Prostate gland (tissue), 2 donors: Measurements from ENCODE around the gene SRGAP3. TPM values are rescaled to one million over a fixed set of nuclear protein-coding genes. Genes with fewer than 3 reads are reported as not detected.

Experiments
- DNase-seq: peaks from one replicate; pipeline ENCODE4 v3.0.0-alpha.2; 2019; ENCODE audit warnings: low spot score
- H3K27ac ChIP-seq, 2 donors: fragments of 200-600 bp; sonication (generic); 2 replicates each; pipeline ENCODE4 v1.5.1; 2017 to 2019
- H3K27me3 ChIP-seq: fragments of 200-600 bp; sonication (generic); replicated peaks from 2 replicates; pipeline ENCODE4 v1.5.1; 2019; ENCODE audit not compliant: insufficient read depth
- H3K36me3 ChIP-seq, 2 donors: fragments of 200-600 bp; sonication (generic); 1 replicate in 1 of 2; 2 replicates in 1 of 2; pipeline versions ENCODE4 v1.5.1 to v1.8.1; 2017 to 2019
- H3K4me1 ChIP-seq: fragments of 200-600 bp; sonication (generic); replicated peaks from 2 replicates; pipeline ENCODE4 v1.5.1; 2019
- H3K4me3 ChIP-seq, 2 donors: fragments of 200-600 bp; sonication (generic); 2 replicates each; pipeline ENCODE4 v1.5.1; 2017 to 2019
- H3K9me3 ChIP-seq: fragments of 200-600 bp; sonication (generic); 2 replicates; pipeline ENCODE4 v1.5.1; 2017
- POLR2A ChIP-seq: fragments of 450-650 bp; IDR thresholded peaks from one replicate; pipeline ENCODE4 v1.6.1; 2016; ENCODE audit warnings: antibody characterized with exemption, mild to moderate bottlenecking
- POLR2AphosphoS5 ChIP-seq: sonication (generic); formaldehyde crosslinking; IDR thresholded peaks from one replicate; pipeline ENCODE4 v1.6.1; 2017; ENCODE audit warnings: antibody characterized with exemption
- WGBS: methylation state at CpG from one replicate; pipeline ENCODE4 v1.1.5; 2018; 5-methylcytosine and 5-hydroxymethylcytosine counted together
- intact Hi-C: fragments of 100-400 bp; cut with DNase I; formaldehyde crosslinking; loops from one replicate; pipeline ENCODE4 v1.14.2; 2022
- total RNA-seq, 2 donors: library from RNA; depleted of rRNA; stranded (reverse); fragments of >200 nt; gene quantifications; one replicate each; pipeline ENCODE4 v1.1.0, GENCODE V29; 2016
- TF ChIP-seq, protein P1 (sequence below), 4 experiments: fragments of 200-600 bp in 2 of 4; fragments of 450-650 bp in 2 of 4; sonication (generic) in 2 of 4; IDR thresholded peaks; 1 replicate in 3 of 4; 2 replicates in 1 of 4; pipeline ENCODE4 v1.5.1; 2016 to 2019; ENCODE audit warnings: antibody characterized with exemption in 4 of 4, mild to moderate bottlenecking in 2 of 4, moderate library complexity in 2 of 4

The SRGAP3 gene
- total RNA-seq, 2 donors from 2014 or later, result 23.6 to 50.3 TPM

DNA sequence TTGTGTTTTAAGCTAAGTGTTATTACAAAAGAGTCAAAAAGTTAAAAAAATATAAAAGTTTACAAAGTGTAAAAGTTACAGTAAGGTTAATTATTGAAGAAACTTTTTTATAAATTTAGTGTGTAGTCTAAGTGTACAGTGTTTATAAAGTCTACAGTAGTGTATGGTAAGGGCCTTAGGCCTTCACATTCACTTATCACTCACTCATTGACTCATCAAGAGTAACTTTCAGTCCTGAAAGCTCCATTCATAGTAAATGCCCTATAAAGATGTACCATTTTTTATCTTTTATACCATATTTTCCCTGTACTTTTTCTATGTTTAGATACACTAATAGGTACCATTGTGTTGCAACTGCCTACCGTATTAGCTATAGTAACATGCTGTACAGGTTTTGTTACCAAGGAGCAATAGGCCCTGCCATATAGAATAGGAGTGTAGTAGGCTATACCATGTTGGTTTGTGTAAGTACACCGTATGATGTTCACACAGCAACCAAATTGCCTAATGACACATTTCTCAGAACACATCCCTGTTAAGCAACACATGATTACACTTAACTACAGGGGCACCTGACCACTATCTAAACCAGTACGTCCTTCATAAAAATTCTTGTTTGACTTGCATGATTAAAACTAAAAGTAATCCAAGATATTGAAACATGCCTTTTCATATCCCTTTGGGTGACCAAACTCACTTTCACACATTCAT lies 303.4 kb downstream of the SRGAP3 start:
- Histone ChIP-seq H3K9me3 (no peaks in the 10 kb centered on the region), H3K36me3 (no peaks in the 10 kb centered on the region), H3K4me3 (no peak overlapping the region), H3K4me1 (no peaks in the 10 kb centered on the region), H3K27ac (no peak overlapping the region), H3K27me3 (no peaks in the 10 kb centered on the region)
- WGBS, result 60% methylated on average over 3 of the region's 3 CpGs
- TF ChIP-seq POLR2AphosphoS5 (no peak), POLR2A (no peak)
- TF ChIP-seq, protein P1, sequence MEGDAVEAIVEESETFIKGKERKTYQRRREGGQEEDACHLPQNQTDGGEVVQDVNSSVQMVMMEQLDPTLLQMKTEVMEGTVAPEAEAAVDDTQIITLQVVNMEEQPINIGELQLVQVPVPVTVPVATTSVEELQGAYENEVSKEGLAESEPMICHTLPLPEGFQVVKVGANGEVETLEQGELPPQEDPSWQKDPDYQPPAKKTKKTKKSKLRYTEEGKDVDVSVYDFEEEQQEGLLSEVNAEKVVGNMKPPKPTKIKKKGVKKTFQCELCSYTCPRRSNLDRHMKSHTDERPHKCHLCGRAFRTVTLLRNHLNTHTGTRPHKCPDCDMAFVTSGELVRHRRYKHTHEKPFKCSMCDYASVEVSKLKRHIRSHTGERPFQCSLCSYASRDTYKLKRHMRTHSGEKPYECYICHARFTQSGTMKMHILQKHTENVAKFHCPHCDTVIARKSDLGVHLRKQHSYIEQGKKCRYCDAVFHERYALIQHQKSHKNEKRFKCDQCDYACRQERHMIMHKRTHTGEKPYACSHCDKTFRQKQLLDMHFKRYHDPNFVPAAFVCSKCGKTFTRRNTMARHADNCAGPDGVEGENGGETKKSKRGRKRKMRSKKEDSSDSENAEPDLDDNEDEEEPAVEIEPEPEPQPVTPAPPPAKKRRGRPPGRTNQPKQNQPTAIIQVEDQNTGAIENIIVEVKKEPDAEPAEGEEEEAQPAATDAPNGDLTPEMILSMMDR (IDR thresholded peaks at IDR 0.05), result no peak
- intact Hi-C loops, result no loop called here
- no peak for DNase-seq

- Histone ChIP-seq H3K27ac (no peak overlapping the region), H3K4me1 (no peaks in the 10 kb centered on the region), H3K4me3 (no peak overlapping the region), H3K27me3 (no peaks in the 10 kb centered on the region), H3K36me3 (no peaks in the 10 kb centered on the region), H3K9me3 (no peaks in the 10 kb centered on the region)
- TF ChIP-seq POLR2A (no peak), POLR2AphosphoS5 (no peak)
- TF ChIP-seq, protein P1 (IDR thresholded peaks at IDR 0.05), result no peak
- no peak for DNase-seq
- intact Hi-C loops, result no loop called here
- 83% methylated on average over 4 of the region's 4 CpGs for WGBS
Observed at GRCh38 chr3:8942746-8943488, 306.5 kb downstream of the SRGAP3 start.

DNA sequence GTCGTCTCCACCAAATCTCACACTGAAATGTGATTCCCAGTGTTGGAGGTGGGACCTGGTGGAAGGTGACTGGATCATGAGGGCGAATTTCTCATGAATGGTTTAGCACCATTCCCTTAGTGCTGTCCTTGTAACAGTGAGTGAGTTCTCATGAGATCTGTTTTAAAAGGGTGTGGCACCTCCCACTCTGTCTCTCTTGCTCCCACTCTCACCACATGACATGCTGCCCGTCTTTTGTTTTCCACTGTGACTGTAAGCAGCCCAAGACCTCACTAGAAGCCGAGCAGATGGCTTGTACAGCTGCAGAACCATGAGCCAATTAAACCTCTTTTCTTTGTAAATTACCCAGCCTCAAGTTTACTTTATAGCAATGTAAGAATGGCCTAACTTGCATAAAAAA lies 307.3 kb downstream of the SRGAP3 start:
- Histone ChIP-seq H3K4me3 (no peak overlapping the region), H3K9me3 (no peaks in the 10 kb centered on the region), H3K27ac (no peak overlapping the region), H3K27me3 (no peaks in the 10 kb centered on the region), H3K36me3 (no peaks in the 10 kb centered on the region), H3K4me1 (no peaks in the 10 kb centered on the region)
- intact Hi-C loops, result no loop called here
- TF ChIP-seq, protein P1 (IDR thresholded peaks at IDR 0.05), result no peak
- TF ChIP-seq POLR2AphosphoS5 (no peak), POLR2A (no peak)
- WGBS, result 81% methylated on average over 4 of the region's 4 CpGs
- no peak for DNase-seq

DNA sequence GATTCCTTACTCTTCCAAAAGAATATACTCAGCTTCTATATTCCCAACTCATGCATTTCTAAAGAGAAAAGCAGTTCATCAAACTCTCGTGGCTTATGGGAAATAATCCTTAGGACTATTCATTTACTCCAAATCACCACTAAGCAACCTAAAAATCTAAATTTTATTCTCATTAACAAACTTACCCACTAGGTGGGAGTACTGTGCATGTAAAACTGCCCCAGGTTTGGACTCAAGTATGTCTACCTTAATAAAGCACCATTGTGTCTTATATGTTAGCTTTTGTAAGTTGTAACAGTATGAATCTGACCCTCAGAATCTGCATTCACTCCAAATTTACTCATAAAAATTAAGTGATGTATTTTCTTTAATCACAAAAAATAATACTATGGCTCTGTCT lies 311.4 kb downstream of the SRGAP3 start:
- TF ChIP-seq POLR2A (no peak), POLR2AphosphoS5 (no peak)
- TF ChIP-seq, protein P1 (IDR thresholded peaks at IDR 0.05), result peak in 2 of 4 experiments; percentile 18 to 21
- 75% methylated on average over 1 of the region's 1 CpG for WGBS
- intact Hi-C loops, result no loop called here
- Histone ChIP-seq H3K9me3 (no peaks in the 10 kb centered on the region), H3K4me3 (no peak overlapping the region), H3K27ac (peak overlapping the region in 1 of 2 donors; percentile 64), H3K36me3 (no peaks in the 10 kb centered on the region), H3K4me1 (no peaks in the 10 kb centered on the region), H3K27me3 (no peaks in the 10 kb centered on the region)
- no peak for DNase-seq
